Measurements from ENCODE around the gene L3HYPDH. TPM values are rescaled to one million over a fixed set of nuclear protein-coding genes. Genes with fewer than 3 reads are reported as not detected.

The L3HYPDH gene
- polyA plus RNA-seq, 1 donor (not counting 4 experiments of a cell fraction or from before 2014, with no cell fraction given): 37.5 TPM

DNA sequence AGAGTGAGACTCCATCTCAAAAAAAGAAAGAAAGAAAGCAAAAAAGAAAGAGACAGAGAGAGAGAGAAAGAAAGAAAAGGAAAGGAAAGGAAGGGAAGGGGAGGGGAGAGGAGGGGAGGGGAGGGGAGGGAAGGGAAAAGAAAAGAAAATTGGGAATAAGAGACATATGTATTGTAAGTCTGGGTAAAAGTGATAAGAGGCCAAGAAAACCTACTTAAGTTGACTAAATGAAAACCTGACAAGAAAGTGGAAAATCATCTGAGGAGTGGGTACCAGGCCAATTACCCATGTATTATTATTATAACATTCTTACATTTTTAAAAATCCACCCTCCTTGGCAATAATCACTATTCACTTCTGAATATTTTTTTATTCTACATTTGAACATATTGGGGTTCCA is 46.1 kb upstream of the L3HYPDH start:
- no peak for FAIRE-seq
- H3K4me1 ChIP-seq (ENCODE audit: control insufficient read depth, extremely low read depth, insufficient read depth, low read length): no peaks in the 10 kb centered on the region
- no peaks in the 10 kb centered on the region for H4K20me1 ChIP-seq (ENCODE audit: control insufficient read depth, extremely low read depth, insufficient read depth, low read length)
- no peak overlapping the region for H3K4me2 ChIP-seq (ENCODE audit: control insufficient read depth, extremely low read depth, insufficient read depth, low read depth, low read length)
- no peak overlapping the region for H3K9ac ChIP-seq (ENCODE audit: control insufficient read depth, extremely low read depth, insufficient read depth, low read length)
- H3K36me3 ChIP-seq (ENCODE audit: control insufficient read depth in 2 of 2, extremely low read depth in 1 of 2, insufficient read depth in 2 of 2, low read length in 2 of 2): no peaks in the 10 kb centered on the region
- no peak for DNase-seq (ENCODE audit: low read depth, low spot score)
- H3K27ac ChIP-seq (ENCODE audit: control insufficient read depth, insufficient read depth, low read length): no peak overlapping the region
- dilution Hi-C loops (cut with MboI; ENCODE audit: extremely low pct_ligation_motif_present, low sequenced_read_pairs): no loop called here
- H3K27me3 ChIP-seq (ENCODE audit: control insufficient read depth, extremely low read depth, insufficient read depth, low read length): no peaks in the 10 kb centered on the region
- H2AFZ ChIP-seq (ENCODE audit: control insufficient read depth, low read length): no peak overlapping the region
- no peaks in the 10 kb centered on the region for H3K9me3 ChIP-seq (ENCODE audit: control insufficient read depth, low read depth, low read length)
- no peak overlapping the region for H3K4me3 ChIP-seq (ENCODE audit: control insufficient read depth in 2 of 3, extremely low read depth in 1 of 3, insufficient read depth in 2 of 3, low read depth in 1 of 3, low read length in 3 of 3)
- TF ChIP-seq, protein P1, sequence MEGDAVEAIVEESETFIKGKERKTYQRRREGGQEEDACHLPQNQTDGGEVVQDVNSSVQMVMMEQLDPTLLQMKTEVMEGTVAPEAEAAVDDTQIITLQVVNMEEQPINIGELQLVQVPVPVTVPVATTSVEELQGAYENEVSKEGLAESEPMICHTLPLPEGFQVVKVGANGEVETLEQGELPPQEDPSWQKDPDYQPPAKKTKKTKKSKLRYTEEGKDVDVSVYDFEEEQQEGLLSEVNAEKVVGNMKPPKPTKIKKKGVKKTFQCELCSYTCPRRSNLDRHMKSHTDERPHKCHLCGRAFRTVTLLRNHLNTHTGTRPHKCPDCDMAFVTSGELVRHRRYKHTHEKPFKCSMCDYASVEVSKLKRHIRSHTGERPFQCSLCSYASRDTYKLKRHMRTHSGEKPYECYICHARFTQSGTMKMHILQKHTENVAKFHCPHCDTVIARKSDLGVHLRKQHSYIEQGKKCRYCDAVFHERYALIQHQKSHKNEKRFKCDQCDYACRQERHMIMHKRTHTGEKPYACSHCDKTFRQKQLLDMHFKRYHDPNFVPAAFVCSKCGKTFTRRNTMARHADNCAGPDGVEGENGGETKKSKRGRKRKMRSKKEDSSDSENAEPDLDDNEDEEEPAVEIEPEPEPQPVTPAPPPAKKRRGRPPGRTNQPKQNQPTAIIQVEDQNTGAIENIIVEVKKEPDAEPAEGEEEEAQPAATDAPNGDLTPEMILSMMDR (optimal IDR thresholded peaks at IDR 0.05 in 1 of 3, IDR thresholded peaks at IDR 0.05 in 1 of 3, conservative IDR thresholded peaks at IDR 0.05 in 1 of 3; ENCODE audit: extremely low read depth in 1 of 3, insufficient read depth in 2 of 3, low read length in 3 of 3): no peak
- H3K79me2 ChIP-seq (ENCODE audit: control insufficient read depth, insufficient read depth, low read length): no peaks in the 10 kb centered on the region
- no peaks in the 10 kb centered on the region for H3K9me1 ChIP-seq (ENCODE audit: control insufficient read depth, extremely low read depth, insufficient read depth, low read length)

DNA sequence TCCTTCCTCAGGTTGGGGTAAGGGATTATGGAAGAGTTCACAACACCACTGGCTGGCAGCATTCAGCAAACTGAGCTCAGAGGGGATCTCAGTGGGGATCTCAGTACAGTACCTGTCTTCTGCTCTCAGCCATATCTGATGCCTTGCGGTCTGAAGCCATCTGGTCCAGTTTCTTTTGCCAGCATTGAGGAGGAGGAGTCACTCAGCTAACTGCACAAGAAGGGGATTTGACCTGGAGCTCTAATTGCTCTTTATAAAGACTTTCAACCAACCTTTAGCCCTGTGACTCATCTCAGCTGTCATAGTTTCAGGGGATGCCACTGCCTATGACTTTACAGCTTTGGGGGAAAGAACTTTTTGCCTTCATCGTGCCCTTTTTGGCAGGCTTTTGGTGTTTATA is 45.0 kb upstream of the L3HYPDH start:
- dilution Hi-C loops (cut with MboI; ENCODE audit: extremely low pct_ligation_motif_present, low sequenced_read_pairs): no loop called here
- Histone ChIP-seq H3K9me1 (ENCODE audit: control insufficient read depth, extremely low read depth, insufficient read depth, low read length) (no peaks in the 10 kb centered on the region), H3K9me3 (ENCODE audit: control insufficient read depth, low read depth, low read length) (no peaks in the 10 kb centered on the region), H3K4me3 (ENCODE audit: control insufficient read depth in 2 of 3, extremely low read depth in 1 of 3, insufficient read depth in 2 of 3, low read depth in 1 of 3, low read length in 3 of 3) (no peak overlapping the region), H3K36me3 (ENCODE audit: control insufficient read depth in 2 of 2, extremely low read depth in 1 of 2, insufficient read depth in 2 of 2, low read length in 2 of 2) (no peaks in the 10 kb centered on the region), H3K27me3 (ENCODE audit: control insufficient read depth, extremely low read depth, insufficient read depth, low read length) (no peaks in the 10 kb centered on the region), H3K9ac (ENCODE audit: control insufficient read depth, extremely low read depth, insufficient read depth, low read length) (no peak overlapping the region), H3K4me2 (ENCODE audit: control insufficient read depth, extremely low read depth, insufficient read depth, low read depth, low read length) (no peak overlapping the region), H2AFZ (ENCODE audit: control insufficient read depth, low read length) (no peak overlapping the region), H3K27ac (ENCODE audit: control insufficient read depth, insufficient read depth, low read length) (no peak overlapping the region), H3K79me2 (ENCODE audit: control insufficient read depth, insufficient read depth, low read length) (no peaks in the 10 kb centered on the region), H3K4me1 (ENCODE audit: control insufficient read depth, extremely low read depth, insufficient read depth, low read length) (no peaks in the 10 kb centered on the region), H4K20me1 (ENCODE audit: control insufficient read depth, extremely low read depth, insufficient read depth, low read length) (no peaks in the 10 kb centered on the region)
- TF ChIP-seq, protein P1 (optimal IDR thresholded peaks at IDR 0.05 in 1 of 3, IDR thresholded peaks at IDR 0.05 in 1 of 3, conservative IDR thresholded peaks at IDR 0.05 in 1 of 3; ENCODE audit: extremely low read depth in 1 of 3, insufficient read depth in 2 of 3, low read length in 3 of 3): no peak
- TF ChIP-seq EZH2 (IDR thresholded peaks at IDR 0.05; ENCODE audit: low read length): no peak
- FAIRE-seq: no peak
- no peak for DNase-seq (ENCODE audit: low read depth, low spot score)

Data from keratinocyte (primary cell).